Germinal center (tissue), 1 donor: ENCODE results near the gene MED13L.
A peak's percentile ranks its signal among the peaks of the same experiment; 100 is the strongest.

Experiments used
- DNase-seq: peaks from one replicate; pipeline ENCODE4 v3.0.0; 2012; ENCODE audit warnings: mixed read lengths, low spot score

Gene MED13L

DNA sequence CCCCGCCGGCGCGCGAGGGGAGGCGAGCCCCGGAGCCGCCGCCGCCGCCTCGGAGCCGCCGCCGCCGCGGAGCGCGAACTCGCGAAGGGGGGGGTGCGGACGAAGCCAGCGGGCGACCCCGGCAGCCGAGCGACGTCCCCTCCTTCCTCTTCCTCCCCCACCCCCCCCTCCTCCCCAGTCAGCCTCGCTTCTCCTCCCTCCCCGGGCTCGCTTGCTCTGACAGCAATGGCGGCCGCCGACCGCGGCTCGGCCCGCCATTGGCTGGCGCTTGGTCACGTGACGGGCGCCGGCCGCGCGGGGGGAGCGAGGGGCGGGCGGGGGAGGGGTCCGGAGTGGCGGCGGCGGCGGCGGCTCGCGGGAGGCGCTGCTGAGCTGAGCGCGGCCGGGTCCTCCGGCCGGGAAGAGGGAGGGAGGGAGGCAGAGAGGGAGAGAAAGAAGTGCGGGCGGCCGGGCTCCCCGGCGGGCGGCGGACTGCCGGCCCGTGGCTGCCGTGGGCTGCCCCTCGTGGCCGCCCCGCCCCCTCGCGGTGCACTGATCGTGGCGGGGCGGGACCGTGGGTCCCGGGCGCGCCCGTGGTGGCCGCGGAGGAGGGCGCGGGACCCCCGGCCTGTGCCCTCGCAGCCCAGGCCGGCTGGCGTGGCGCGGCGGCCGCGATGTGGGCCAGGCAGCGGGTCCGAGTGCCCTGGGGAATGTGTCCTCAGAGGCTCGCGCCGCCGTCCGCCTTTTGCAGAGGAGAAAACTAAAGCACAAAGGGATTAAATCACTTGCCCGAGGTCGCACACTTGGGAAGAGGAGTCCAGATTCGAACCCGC, at the start of gene MED13L:
MED13L (minus strand) TSS at position 227 of the 812 bp plus-strand sequence. CDS start 562 bp downstream, outside the sequence.
- DNase-seq = peak; percentile 98

- DNase-seq = peak; percentile 61
Measured at GRCh38 chr12:116325336-116325664, 47.8 kb upstream of the MED13L start.

- no peak for DNase-seq
Measured at GRCh38 chr12:116324654-116325335, 47.3 kb upstream of the MED13L start.

DNA sequence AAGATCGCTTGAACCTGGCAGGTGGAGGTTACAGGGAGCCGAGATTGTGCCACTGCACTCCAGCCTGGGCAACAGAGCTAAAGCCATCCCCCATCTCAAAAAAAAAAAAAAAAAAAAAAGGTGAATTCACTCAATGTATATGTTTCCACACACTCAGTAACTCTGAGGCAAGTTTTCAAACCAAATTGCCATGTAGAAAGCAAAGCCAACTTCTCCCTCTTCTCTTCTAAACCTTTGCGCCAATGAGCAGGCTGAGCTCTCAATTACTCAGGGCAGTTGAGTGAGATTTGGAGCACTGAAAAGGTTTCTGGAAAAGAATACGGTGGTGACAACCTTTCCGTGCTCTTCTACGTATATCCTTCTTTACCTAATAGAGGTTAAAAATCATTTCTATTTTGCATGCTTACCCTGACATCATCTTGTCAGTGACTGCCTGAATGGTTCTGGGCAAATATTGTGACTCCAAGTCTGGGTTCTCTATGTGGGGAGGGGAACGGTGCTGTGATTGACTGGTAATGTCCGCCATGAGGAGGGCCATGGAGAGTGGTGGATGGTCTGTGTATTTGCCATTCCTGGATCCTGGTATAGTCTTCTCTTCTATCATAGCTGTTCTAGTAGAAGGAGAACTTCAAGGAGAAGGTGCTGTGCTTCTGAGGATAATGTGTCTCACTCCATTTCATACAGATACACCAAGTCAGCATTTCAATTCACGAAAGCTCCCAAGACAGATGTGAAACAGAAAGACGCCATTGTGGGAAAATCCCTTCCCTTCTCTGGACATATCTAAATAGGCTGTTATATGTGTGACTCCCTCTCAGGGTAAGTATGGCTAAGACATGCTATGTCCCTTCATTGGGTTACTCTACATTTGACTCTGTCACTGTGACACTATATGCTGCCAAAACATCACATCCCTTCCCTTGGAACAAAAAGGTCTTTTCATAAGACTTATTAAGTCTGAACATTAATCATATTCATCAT, 46.2 kb upstream of the MED13L start:
- no peak for DNase-seq

DNA sequence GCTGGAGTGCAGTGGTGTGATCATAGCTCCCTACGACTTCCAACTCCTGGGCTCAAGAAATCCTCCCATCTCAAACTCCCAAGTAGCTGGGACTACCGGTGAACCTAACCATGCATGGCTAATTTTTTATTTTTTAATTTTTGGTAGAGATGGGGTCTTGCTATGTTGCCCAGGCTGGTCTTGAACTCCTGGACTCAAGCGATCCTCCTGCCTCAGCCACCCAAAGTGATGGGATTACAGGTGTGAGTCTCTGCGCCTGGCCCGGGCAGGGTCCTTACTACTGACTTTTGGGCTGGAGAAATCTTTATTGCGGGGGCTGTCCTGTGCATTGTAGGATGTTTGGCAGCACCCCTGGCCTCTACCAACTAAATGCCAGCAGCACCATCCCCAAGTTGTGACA, 44.4 kb upstream of the MED13L start:
- DNase-seq = no peak

DNA sequence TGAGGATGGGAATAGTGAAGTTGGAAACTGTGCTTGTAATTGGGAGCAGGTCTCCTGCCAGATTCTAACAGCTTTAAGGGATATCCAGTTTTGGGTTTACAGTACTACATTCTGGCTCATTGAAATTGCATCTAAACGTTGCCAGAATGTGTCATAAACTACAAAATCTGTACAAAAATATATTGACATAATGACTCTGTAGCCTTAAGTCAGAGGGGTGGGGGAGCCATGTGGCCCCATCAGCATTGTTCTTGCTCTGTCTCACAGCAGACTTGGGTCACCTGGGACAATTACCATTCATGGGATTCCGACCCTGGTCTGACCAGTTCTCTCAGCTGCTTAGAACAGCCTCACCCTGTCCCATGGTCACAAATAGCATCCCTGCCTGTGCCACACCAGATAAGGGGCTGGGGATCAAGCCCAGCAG, 43.3 kb upstream of the MED13L start:
- DNase-seq = no peak

GRCh38 chr12:116319898-116320621, 42.6 kb upstream of the MED13L start:
- no peak for DNase-seq

DNA sequence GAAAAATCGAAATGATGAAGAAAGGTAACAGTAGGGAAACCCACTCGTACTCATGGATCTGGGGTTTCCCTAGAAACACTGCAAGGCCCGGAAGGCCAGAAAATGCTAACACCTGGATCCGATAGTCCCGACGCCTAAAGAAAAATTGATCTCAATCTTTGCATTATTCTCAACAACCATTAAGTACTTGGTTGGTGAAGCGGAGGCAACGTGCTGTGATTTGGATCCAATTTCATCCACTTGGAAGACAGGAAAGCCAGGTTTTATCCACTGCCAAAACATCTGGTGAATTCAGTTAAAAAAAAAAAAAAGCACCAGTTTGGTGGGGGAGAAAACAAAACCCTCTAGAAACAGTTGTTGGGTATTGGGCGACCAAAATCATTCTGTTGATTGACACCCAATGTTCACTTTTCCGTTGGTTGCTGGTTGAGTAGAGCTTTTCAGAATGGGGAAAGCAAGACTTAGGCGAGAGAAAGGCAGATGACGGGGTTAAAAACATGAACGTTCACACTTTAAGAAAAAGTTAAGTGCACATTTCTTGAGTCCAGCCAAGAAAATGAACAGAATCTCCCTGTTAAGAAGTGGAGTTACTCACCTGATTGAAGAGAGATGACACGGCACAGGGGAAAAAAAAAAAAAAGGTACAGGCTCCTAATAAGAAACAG, 41.9 kb upstream of the MED13L start:
- no peak for DNase-seq

DNA sequence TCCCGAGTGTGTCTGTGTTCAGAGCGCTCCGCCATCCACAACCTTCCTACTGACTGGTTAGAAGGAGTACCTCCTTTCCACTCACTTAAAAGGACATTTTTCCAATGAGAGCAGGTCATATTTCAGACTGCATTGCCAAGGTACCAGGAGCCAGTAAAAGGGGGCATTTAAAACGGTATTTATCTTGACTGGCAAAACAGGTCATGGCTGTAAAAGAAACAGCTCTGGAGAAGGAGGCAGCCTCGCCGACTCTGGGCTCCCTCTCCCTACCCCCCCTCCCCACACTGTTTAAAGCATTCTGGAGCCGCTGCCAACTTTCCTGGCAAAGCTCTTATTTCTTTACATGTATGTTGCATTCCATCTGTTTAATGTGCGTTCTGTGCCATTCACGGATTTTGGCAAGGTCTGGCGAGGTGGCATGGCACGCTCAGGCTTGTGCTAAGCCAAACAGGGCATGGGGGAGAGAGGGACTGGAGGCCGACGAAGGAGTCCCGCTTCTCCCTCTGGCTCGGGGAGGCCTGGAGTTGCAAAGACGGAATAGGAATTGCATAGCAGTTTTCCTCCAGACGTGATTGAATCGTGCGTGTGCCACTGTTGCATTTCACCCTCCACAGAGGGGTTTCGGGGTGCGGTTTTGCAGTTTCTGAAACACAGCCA, 41.2 kb upstream of the MED13L start:
- DNase-seq = no peak

DNA sequence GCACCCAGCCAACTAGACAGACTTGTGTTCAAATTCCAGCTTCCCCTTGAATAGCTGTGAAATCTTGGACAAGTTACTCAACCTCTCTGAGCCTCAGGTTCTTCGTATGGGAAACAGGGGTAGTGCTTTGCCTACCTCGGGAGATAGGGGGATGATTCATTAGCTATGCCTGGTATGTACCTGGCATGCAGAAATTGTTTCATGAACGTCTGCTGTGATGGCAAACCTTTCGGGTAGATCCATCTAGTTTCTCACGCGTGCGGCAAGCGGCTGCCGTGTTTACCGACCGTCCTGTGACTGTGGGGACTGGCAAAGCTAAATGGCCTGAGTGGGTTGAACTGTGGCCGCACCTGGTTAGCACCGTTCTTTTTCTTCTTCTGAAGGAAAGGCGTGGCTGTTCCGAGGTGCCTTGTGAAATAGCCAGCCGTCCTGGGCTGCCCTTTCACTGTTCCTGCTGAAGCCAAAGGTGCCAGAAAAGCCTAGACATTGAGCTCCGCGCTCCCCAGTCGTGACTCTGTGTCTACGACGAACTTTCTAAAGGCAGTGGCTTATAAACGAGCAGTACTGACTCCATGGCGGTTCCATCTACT, 40.6 kb upstream of the MED13L start:
- DNase-seq = no peak

- no peak for DNase-seq
Measured at GRCh38 chr12:116317139-116317538, 39.6 kb upstream of the MED13L start.

- no peak for DNase-seq
Measured at GRCh38 chr12:116314477-116314876, 37.0 kb upstream of the MED13L start.

- DNase-seq = no peak
Measured at GRCh38 chr12:116313194-116313927, 35.9 kb upstream of the MED13L start.

- DNase-seq = no peak
Measured at GRCh38 chr12:116310082-116310481, 32.6 kb upstream of the MED13L start.

DNA sequence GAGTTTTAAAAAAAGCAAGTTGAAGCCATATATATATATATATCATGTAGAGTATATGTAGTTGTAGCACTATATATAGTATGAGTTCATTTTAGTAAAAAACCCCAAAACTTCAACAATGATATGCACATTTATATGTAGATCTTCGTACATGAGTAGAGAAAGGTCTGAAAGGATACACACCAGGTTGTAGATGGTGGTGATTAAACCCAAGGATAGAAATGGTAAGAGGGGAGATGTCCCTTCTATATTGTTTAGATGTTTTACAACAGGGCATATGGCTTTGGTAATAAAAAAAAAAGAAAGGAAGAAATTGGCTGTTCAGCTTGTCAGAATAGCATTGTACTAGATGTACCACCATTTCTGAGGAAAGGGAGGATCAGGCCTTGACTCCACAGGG, 31.9 kb upstream of the MED13L start:
- DNase-seq = no peak

- DNase-seq = no peak
Measured at GRCh38 chr12:116308647-116309046, 31.2 kb upstream of the MED13L start.

DNA sequence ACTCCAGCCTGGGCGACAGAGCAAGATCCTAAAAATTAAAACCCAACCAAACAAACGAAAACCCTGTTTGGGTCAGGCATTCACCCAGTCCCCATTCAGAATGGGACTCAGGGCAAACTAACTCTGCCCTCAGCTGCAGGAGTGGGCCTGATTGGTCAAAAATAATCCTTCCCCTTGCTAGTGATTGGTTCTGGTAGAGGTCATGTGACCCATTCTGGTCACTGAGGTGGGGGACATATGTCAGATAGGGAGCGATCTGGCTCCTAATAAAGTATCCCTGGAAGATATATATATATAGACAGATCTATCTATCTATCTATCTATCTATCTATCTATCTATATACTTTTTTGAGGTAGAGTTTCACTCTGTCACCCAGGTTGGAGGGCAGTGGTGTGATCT, 29.5 kb upstream of the MED13L start:
- DNase-seq = no peak

DNA sequence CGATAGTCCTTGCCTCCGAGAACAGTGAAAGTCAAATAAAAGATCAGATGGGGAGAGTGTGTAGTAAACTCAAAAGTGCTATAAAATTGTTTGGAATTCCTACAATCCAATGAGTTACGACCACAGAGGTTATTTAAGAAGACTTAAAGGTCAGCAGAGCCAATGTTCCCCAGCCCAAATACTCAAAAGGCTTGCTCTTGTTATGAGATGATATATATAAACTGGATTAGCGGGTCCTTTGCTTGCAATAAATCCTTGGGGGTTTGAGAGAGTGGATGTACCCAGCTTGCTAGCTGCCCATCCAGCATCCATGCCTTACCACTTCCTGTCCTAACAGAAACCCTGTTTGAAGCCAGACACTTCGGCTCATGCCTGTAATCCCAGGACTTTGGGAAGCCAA, 29.0 kb upstream of the MED13L start:
- DNase-seq = no peak

GRCh38 chr12:116304621-116305020, 27.1 kb upstream of the MED13L start:
- no peak for DNase-seq

DNA sequence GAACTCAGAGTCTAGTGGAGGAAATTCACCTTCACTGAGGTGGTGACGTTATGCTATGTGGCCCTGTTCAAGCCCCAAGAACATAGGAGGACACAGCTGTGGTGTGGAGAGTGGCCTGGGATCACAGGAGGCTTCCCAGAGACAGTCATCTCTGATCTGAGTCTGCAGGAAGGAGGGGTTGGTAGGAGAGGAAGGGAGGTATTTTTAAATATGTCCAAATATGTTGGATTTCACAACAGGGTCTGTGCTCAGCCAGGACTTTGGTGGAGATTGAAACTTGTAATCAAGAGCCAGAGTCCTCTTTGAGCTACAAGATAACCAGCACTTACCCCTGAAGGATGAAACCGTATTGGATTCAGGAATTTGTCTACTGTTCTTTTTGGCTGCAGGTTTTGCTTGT, 26.4 kb upstream of the MED13L start:
- DNase-seq = no peak
